NB4 (cell line): ENCODE data around the gene PPID.

Experiments used
- MYC ChIP-seq: IDR thresholded peaks from 2 replicates; pipeline ENCODE4 v1.6.1; 2011; ENCODE audit warnings: low read depth, low read length
- POLR2A ChIP-seq: IDR thresholded peaks from 2 replicates; pipeline ENCODE4 v1.6.1; 2011; ENCODE audit warnings: mild to moderate bottlenecking; ENCODE audit not compliant: insufficient read length; ENCODE audit errors: extremely low read depth
- TF ChIP-seq, protein P1 (sequence below): IDR thresholded peaks from one replicate; pipeline ENCODE4 v1.5.1; 2012; ENCODE audit warnings: low read depth, low read length
- TF ChIP-seq, protein P2 (sequence below): IDR thresholded peaks from 2 replicates; pipeline ENCODE4 v1.6.1; 2011; ENCODE audit warnings: low read depth, low read length

DNA sequence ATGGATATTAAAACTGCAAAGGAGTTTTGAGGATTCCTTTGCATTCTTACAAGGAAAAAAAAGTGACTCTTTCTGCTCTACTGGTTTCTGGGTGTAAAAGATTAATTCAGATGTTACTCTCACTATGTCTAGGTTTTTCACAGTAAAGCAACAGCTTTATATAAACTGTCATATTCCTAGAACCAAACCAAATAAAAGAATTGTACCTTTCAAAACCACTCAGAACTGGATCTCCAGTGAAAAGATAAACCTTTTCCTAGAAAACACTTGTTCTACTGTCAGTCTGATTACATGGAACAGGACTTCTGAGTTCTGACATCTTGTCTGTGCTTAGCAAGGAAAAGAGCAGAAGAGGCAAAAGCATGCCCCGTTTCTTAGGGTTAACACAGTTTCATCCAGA, 5.0 kb upstream of the PPID start:
- TF ChIP-seq, protein P1, sequence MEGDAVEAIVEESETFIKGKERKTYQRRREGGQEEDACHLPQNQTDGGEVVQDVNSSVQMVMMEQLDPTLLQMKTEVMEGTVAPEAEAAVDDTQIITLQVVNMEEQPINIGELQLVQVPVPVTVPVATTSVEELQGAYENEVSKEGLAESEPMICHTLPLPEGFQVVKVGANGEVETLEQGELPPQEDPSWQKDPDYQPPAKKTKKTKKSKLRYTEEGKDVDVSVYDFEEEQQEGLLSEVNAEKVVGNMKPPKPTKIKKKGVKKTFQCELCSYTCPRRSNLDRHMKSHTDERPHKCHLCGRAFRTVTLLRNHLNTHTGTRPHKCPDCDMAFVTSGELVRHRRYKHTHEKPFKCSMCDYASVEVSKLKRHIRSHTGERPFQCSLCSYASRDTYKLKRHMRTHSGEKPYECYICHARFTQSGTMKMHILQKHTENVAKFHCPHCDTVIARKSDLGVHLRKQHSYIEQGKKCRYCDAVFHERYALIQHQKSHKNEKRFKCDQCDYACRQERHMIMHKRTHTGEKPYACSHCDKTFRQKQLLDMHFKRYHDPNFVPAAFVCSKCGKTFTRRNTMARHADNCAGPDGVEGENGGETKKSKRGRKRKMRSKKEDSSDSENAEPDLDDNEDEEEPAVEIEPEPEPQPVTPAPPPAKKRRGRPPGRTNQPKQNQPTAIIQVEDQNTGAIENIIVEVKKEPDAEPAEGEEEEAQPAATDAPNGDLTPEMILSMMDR = no peak
- TF ChIP-seq POLR2A (no peak), MYC (no peak)
- TF ChIP-seq, protein P2, sequence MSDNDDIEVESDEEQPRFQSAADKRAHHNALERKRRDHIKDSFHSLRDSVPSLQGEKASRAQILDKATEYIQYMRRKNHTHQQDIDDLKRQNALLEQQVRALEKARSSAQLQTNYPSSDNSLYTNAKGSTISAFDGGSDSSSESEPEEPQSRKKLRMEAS = no peak
